HG03442 (cell line): ENCODE measurements around the gene PERM1.
"Not testable (repeated sequence)": the region's sequence is repeated elsewhere in the genome, so short reads cannot be mapped to it uniquely, and the experiment has no call there.

ENCODE experiments used
- ATAC-seq: cut with Tn5 transposase; IDR thresholded peaks from one replicate; pipeline ENCODE4 v1.9.1; 2021; ENCODE audit warnings: mild to moderate bottlenecking, moderate library complexity; ENCODE audit not compliant: unreplicated experiment

The PERM1 gene

GRCh38 chr1:981955-982558 lies at the start of gene PERM1:
Gene PERM1, minus strand, starts transcription at chr1:982093. Its CDS starts 1,064 bp downstream, at chr1:981029.
- no peak for ATAC-seq

DNA sequence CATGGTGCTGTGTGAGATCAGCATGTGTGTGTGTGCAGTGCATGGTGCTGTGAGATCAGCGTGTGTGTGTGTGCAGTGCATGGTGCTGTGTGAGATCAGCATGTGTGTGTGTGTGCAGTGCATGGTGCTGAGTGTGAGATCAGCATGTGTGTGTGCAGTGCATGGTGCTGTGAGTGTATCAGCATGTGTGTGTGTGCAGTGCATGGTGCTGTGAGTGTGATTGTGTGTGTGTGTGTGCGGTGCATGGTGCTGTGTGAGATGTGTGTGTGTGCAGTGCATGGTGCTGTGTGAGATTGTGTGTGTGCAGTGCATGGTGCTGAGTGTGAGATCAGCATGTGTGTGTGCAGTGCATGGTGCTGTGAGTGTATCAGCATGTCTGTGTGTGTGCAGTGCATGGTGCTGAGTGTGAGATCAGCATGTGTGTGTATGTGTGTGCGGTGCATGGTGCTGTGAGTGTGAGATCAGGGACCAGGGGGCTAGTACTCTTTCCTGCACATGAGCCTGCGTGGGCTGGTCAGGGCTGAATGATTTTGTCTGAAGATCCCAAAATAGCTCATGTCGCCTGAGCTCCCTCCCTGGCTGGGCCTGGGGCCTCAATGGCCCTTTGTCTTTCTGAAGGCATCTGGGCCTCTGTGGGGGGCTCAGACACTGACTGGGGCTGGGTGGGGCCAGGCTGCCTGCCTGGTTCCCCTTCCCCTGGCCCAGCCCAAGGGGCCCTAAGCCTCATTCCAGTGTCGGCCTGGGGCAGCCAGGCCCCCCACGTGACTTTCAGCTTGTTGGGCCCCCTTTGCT lies 49.2 kb upstream of the PERM1 start:
- not testable (repeated sequence) for ATAC-seq

- no peak for ATAC-seq
These were observed 45.9 kb upstream of the PERM1 start for GRCh38 chr1:1027791-1028190.

DNA sequence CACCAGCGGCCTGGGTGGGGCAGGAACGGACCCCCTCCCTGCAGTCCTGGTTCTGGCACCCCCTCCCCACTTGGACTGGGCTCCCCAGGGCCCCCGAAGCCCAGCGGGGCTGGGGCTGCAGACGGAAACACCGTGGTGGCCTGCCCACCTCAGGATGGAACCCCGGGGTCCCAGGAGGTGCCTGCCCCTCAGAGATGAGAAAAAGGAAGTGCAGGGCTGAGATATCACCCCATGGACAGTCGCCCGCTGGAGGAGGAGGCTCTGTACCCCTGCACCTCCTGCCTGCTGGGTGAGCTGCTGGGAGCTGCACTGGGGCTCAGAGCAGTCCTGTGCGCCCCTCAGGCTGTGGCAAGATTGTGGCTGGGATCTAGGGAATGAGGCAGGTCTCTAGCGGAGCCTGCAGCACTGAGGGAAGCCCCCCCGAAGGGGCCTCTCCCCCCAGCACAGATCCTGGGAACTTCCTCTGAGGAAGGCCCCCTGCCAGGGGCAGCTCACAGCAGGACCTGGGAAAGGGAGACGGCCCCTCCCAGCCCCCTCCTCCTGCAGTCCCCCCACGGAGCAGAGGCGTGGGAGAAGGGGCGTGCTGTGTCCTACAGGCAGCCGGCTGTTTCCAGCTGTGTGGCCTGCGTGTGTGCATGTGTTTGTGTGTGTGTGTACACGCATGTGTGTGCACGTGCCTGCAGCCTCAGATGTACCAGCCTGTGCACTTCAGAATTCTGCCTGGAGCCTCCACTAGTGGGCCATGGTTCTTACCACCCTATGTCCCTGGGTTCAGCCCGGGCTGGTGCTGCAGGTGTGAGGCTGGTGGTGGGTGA lies 44.9 kb upstream of the PERM1 start:
- no peak for ATAC-seq

DNA sequence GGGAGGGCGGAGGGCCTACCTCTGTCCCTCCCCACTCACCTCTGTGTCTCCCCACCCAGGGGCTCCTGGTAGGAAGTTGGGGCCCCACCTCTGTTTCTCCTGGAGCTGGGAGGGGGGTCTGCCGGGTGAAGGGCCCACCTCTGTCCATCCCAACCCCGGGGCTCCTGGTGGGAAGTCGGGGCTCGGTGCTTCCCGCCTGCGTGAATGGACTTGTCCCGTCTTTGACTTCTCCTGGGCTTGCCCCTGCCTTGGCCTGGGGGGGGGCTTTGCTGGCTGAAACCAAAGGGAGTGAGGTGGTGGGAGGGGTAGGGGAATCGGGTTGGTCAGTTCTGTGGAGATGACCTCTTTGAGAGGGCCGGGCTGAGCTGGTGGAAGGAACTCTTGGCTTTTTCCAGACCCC lies 43.8 kb upstream of the PERM1 start:
- ATAC-seq = no peak

DNA sequence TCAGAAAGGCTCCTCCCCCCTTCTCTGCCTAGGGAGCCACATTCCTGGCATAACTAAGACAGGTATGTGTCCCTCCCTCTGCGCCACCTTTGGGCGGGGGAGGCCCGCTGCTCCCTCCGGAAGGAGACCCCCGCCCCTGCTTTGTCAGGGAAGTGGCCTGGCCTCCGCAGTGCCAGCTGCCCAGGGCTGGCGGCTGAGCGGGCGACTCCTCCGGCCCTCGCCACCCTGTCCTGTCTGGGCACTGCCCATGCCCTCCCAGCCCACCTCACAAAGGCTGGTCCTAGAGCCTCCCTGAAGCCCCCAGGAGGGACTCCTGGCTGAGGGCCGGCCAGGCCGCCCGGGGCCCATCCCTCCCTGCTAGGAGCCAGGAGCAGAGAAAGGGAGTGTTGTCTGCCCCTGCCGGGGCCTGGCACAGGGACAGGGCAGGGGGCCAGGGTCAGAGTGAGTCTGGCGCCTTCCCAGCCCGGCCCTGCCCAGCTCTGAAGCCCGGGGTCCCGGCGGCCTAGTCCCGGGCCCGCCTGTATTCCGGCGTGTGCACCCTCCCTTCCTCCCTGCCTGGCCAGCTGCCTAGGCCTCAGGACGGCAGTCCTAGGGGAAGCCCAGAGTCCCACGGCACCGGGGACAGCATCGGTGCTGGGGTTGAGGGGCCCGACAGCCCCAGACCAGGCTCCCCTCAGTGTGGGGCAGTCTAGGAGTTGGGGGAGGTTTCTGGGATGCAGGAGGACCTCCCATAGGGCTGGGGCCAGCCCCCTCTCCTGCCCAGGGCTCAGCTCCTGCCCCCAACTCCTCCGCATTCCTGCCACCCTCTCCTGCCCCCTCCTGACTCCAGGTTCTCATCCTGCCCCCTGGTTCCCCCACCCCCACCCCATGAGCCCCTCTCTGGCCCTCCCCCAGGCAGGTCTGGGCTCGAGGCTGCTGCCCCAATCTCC lies 43.1 kb upstream of the PERM1 start:
- ATAC-seq = no peak

- no peak for ATAC-seq
These were observed 42.4 kb upstream of the PERM1 start for GRCh38 chr1:1024149-1024770.

GRCh38 chr1:1023700-1024099 lies 41.8 kb upstream of the PERM1 start:
- no peak for ATAC-seq

DNA sequence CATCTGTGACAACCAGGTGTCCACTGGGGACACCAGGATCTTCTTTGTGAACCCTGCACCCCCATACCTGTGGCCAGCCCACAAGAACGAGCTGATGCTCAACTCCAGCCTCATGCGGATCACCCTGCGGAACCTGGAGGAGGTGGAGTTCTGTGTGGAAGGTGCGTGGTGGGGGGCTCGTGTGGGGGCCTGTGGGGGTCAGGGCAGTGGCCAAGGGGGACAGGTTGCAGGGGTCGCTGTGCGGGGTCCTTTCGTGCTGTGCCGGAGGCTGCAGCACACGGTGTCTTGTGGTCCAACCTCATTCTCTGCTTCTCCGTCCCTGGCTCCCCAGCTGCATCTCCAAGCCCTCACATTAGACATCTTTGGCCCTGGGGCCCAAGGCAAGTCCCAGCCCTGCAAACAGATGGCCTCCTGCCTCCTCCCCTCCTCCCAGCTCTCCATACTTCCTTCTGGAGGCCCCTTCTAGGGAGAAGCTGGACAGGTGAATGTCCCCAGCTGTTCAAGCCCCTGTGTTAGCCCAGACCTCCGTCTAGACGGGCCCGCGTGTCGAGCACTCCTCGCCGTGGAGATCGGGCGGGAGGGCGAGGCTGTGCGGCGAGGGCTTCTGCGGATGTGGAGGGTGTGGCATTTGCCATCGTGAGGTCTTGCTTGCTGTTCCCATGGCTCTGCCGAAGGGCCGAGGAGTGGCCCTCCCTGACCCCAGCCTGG lies 40.6 kb upstream of the PERM1 start:
- ATAC-seq = no peak

DNA sequence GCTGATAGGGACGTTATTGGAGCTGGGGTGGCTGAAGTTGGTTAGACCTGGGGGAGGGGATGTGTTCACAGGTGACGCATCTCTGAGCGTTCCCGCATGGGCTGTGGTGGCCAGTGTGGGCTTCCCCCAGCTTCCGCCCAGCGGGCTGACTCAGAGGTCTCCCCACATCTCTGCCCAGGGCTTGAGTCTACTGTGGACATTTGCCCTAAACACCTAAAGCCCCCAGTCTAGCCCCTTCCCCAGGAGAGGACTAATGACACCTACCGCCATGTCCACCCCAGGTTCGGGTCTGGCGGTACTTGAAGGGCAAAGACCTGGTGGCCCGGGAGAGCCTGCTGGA lies 40.0 kb upstream of the PERM1 start:
- ATAC-seq = no peak

GRCh38 chr1:1021010-1021919 lies 39.4 kb upstream of the PERM1 start:
- no peak for ATAC-seq

DNA sequence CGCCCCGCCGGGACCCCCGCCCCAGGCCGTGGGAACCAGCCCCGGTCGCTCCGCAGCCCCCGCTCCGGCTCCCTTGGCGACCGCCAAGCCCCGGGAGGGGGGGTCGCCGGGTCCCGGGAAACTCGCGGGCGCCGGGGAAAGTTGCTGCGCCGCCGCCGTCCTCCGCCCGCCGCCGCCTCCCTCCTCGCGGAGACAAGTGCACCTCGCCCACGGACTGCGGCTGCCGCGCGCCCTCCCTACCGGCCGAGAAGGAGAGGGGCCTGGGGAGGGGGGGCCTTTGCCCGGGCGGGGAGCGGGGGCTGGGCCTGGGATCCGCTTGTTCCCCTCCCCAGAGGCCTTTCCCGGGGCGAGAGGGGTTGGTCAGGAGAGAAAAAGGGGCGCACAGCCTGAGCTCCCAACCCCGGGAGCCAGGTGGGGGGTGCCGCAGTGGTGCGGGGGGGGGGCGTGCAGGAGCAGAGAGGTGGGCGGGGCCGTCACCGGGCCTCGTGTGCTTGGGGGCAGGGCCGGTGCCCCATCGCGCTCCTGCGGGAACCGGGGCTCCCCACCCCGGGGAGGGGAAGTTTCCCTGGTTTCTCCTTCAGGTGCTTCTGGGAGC lies 38.6 kb upstream of the PERM1 start:
- ATAC-seq = peak; percentile 11

GRCh38 chr1:1020000-1020404 lies 38.1 kb upstream of the PERM1 start, which contains the start of gene AGRN:
Gene AGRN, plus strand, starts transcription at chr1:1020120. Its CDS starts 53 bp downstream, at chr1:1020173.
- peak; percentile 28 for ATAC-seq

- ATAC-seq = peak; percentile 64
These were observed 37.5 kb upstream of the PERM1 start for GRCh38 chr1:1019122-1019999.

DNA sequence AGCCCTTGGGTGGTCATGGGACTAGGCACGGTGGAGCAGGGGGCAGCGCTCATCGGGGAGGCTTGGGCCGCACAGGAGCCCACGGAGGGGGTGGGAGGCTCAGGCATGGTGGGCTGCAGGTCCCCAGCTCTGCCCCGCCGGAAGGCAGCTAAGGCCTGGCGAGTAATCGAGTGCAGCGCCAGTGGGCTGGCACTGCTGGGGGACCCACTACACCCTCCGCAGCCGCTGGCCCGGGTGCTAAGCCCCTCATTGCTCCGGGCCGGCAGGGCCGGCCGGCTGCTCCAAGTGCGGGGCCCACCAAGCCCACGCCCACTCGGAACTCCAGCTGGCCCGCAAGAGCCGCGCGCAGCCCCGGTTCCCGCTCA lies 36.4 kb upstream of the PERM1 start:
- ATAC-seq = not testable (repeated sequence)

- not testable (repeated sequence) for ATAC-seq
These were observed 35.8 kb upstream of the PERM1 start for GRCh38 chr1:1017397-1018320.
